HFF-Myc (cell line): ENCODE measurements around the gene ZNF423.

Experiments
- DNase-seq: peaks from one replicate; pipeline ENCODE4 v3.0.0-alpha.2; 2011; ENCODE audit warnings: low read depth; ENCODE audit errors: extremely low read depth
- H3K4me3 ChIP-seq: replicated peaks from 2 replicates; pipeline ENCODE4 v1.5.1; 2011; ENCODE audit warnings: low read depth, mild to moderate bottlenecking, control low read depth, low read length
- CTCF ChIP-seq: IDR thresholded peaks from 2 replicates; pipeline ENCODE4 v1.5.1; 2012; ENCODE audit warnings: mild to moderate bottlenecking, low read depth, low read length, control low read depth; ENCODE audit errors: missing control alignments

The ZNF423 gene

GRCh38 chr16:49548325-49548970 is 307.5 kb downstream of the ZNF423 start:
- DNase-seq = no peak
- no peak for TF ChIP-seq CTCF
- no peak overlapping the region for H3K4me3 ChIP-seq

GRCh38 chr16:49547448-49547847 is 308.5 kb downstream of the ZNF423 start:
- no peak for DNase-seq
- H3K4me3 ChIP-seq = no peak overlapping the region
- no peak for TF ChIP-seq CTCF

- no peak for DNase-seq
- TF ChIP-seq CTCF = no peak
- no peak overlapping the region for H3K4me3 ChIP-seq
Measured at GRCh38 chr16:49546735-49547134, 309.2 kb downstream of the ZNF423 start.

GRCh38 chr16:49545741-49546448 is 310.0 kb downstream of the ZNF423 start:
- no peak for TF ChIP-seq CTCF
- H3K4me3 ChIP-seq = no peak overlapping the region
- DNase-seq = no peak

- no peak overlapping the region for H3K4me3 ChIP-seq
- DNase-seq = no peak
- no peak for TF ChIP-seq CTCF
Measured at GRCh38 chr16:49545243-49545642, 310.7 kb downstream of the ZNF423 start.

- H3K4me3 ChIP-seq = no peak overlapping the region
- TF ChIP-seq CTCF = no peak
- DNase-seq = no peak
Measured at GRCh38 chr16:49544828-49545227, 311.1 kb downstream of the ZNF423 start.

- no peak overlapping the region for H3K4me3 ChIP-seq
- DNase-seq = no peak
- TF ChIP-seq CTCF = no peak
Measured at GRCh38 chr16:49543631-49543946, 312.3 kb downstream of the ZNF423 start.
